Endothelial cell of umbilical vein (primary cell): Measurements from ENCODE around the gene E2F4. TPM values are rescaled to one million over a fixed set of nuclear protein-coding genes. Genes with fewer than 3 reads are reported as not detected.

Source experiments
- BruUV-seq: library from RNA; stranded (reverse); fragments of 400-500 nt; replicated peaks from 2 replicates; lab custom pipeline; 2021; lab: Mats Ljungman, UMichigan
- CTCF ChIA-PET: fragments of 300-600, 350-600 bp; sonication (Branson Sonifier 250); formaldehyde crosslinking; loops from one replicate; lab custom pipeline; 2021; ENCODE audit warnings: antibody characterized with exemption, inconsistent platforms; lab: Charles Lee
- POLR2A ChIA-PET: fragments of 300-600, 350-600 bp; sonication (Branson Sonifier 250); formaldehyde crosslinking; loops from one replicate; lab custom pipeline; 2021; ENCODE audit warnings: antibody characterized with exemption, inconsistent platforms; lab: Charles Lee
- DNase-seq: peaks from one replicate; pipeline ENCODE4 v3.0.0-alpha.2; 2011; ENCODE audit warnings: low read depth, low spot score
- FAIRE-seq: peaks from 2 replicates; lab custom pipeline; 2011; peaks lifted over from hg19 to GRCh38; lab: Jason Lieb, UNC
- H2AFZ ChIP-seq: 2 replicates; pipeline ENCODE4 v1.6.0; 2012; ENCODE audit warnings: low read depth, low read length, control low read depth, inconsistent platforms
- H3K27ac ChIP-seq: 2 replicates; pipeline ENCODE4 v1.5.1; 2011; ENCODE audit warnings: low read depth, mild to moderate bottlenecking, control low read depth, low read length, moderate library complexity; ENCODE audit not compliant: insufficient read depth
- H3K27me3 ChIP-seq, 2 experiments: 2 replicates each; pipeline versions ENCODE4 v1.6.0 to v1.6.1; 2011; ENCODE audit warnings: low read length in 2 of 2, mixed read lengths in 1 of 2; ENCODE audit not compliant: control insufficient read depth in 2 of 2, insufficient read depth in 2 of 2
- H3K36me3 ChIP-seq, 2 experiments: 2 replicates in 1 of 2; 3 replicates in 1 of 2; pipeline ENCODE4 v1.5.1; 2011; ENCODE audit warnings: low read length in 2 of 2, mild to moderate bottlenecking in 1 of 2, moderate library complexity in 1 of 2; ENCODE audit not compliant: control insufficient read depth in 2 of 2, insufficient read depth in 2 of 2; ENCODE audit errors: extremely low read depth in 1 of 2
- H3K4me1 ChIP-seq: 3 replicates; pipeline ENCODE4 v1.5.1; 2011; ENCODE audit warnings: mild to moderate bottlenecking, low read length; ENCODE audit not compliant: control insufficient read depth, insufficient read depth; ENCODE audit errors: extremely low read depth
- H3K4me2 ChIP-seq: 2 replicates; pipeline ENCODE4 v1.6.1; 2011; ENCODE audit warnings: low read length, control low read depth, mixed read lengths; ENCODE audit not compliant: insufficient read depth
- H3K4me3 ChIP-seq, 3 experiments: fragments of 200-600 bp in 1 of 3; sonication (generic), shearing (Covaris generic) in 1 of 3; replicated peaks in 1 of 3; 2 replicates each; pipeline ENCODE4 v1.5.1; 2011 to 2016; ENCODE audit warnings: control low read depth in 3 of 3, low read length in 3 of 3, mild to moderate bottlenecking in 2 of 3, inconsistent platforms in 1 of 3, low read depth in 1 of 3, moderate library complexity in 1 of 3; ENCODE audit not compliant: insufficient read depth in 1 of 3
- H3K79me2 ChIP-seq: 2 replicates; pipeline ENCODE4 v1.6.0; 2012; ENCODE audit warnings: low read length, inconsistent platforms; ENCODE audit not compliant: control insufficient read depth, insufficient read depth
- H3K9ac ChIP-seq: replicated peaks from 2 replicates; pipeline ENCODE3; 2011; ENCODE audit warnings: low read length, control low read depth; ENCODE audit not compliant: insufficient read depth; ENCODE audit errors: extremely low read depth
- H3K9me1 ChIP-seq: replicated peaks from 3 replicates; pipeline ENCODE4 v1.6.0; 2011; ENCODE audit warnings: mild to moderate bottlenecking, low read length; ENCODE audit not compliant: control insufficient read depth, insufficient read depth; ENCODE audit errors: extremely low read depth
- H3K9me3 ChIP-seq: replicated peaks from 2 replicates; pipeline ENCODE4 v1.5.1; 2012; ENCODE audit warnings: low read length, inconsistent platforms; ENCODE audit not compliant: control insufficient read depth, insufficient read depth
- H4K20me1 ChIP-seq: replicated peaks from 2 replicates; pipeline ENCODE3; 2011; ENCODE audit warnings: mild to moderate bottlenecking, low read length; ENCODE audit not compliant: control insufficient read depth, insufficient read depth; ENCODE audit errors: extremely low read depth
- CTCF ChIP-seq, 2 donors: IDR thresholded peaks; 1 replicate in 1 of 2; 2 replicates in 1 of 2; pipeline ENCODE4 v1.5.1; 2011; ENCODE audit warnings: low read length in 2 of 2, mild to moderate bottlenecking in 2 of 2, moderate library complexity in 2 of 2, control low read depth in 1 of 2, inconsistent platforms in 1 of 2, low read depth in 1 of 2; ENCODE audit not compliant: insufficient read depth in 1 of 2; ENCODE audit errors: extremely low read depth in 1 of 2
- FOS ChIP-seq: IDR thresholded peaks from 2 replicates; pipeline ENCODE4 v1.6.1; 2011; ENCODE audit warnings: mild to moderate bottlenecking, low read length, moderate library complexity, borderline replicate concordance; ENCODE audit not compliant: insufficient read depth
- GATA2 ChIP-seq: IDR thresholded peaks from 2 replicates; pipeline ENCODE4 v1.7.0; 2011; ENCODE audit warnings: low read depth, mild to moderate bottlenecking, moderate library complexity, mixed read lengths, low read length; ENCODE audit not compliant: insufficient read length, insufficient read depth
- JUN ChIP-seq: IDR thresholded peaks from 2 replicates; pipeline ENCODE4 v1.6.1; 2011; ENCODE audit warnings: borderline replicate concordance, low read depth; ENCODE audit not compliant: insufficient read length, insufficient read depth
- MAX ChIP-seq: IDR thresholded peaks from 2 replicates; pipeline ENCODE4 v1.6.1; 2011; ENCODE audit not compliant: insufficient read depth, insufficient read length
- MYC ChIP-seq: IDR thresholded peaks from one replicate; pipeline ENCODE4 v1.6.1; 2011; ENCODE audit warnings: mild to moderate bottlenecking, low read depth, low read length
- POLR2A ChIP-seq: IDR thresholded peaks from 2 replicates; pipeline ENCODE4 v1.6.1; 2012; ENCODE audit warnings: low read depth, mild to moderate bottlenecking, control low read depth, low read length
- POLR2AphosphoS5 ChIP-seq: IDR thresholded peaks from 2 replicates; pipeline ENCODE4 v1.6.1; 2012; ENCODE audit warnings: low read depth, mild to moderate bottlenecking, control low read depth, low read length, moderate library complexity; ENCODE audit not compliant: insufficient read depth
- dilution Hi-C: fragments of 300-500 bp; cut with MboI; formaldehyde crosslinking; loops from one replicate; pipeline ENCODE4 v1.15.0; 2019; ENCODE audit warnings: low sequenced_read_pairs; ENCODE audit not compliant: extremely low pct_ligation_motif_present
- intact Hi-C: fragments of 100-400 bp; cut with micrococcal nuclease; formaldehyde crosslinking; loops from one replicate; pipeline ENCODE4 v1.10.0; 2022
- polyA plus RNA-seq, 4 experiments: library from polyadenylated mRNA; depleted of rRNA in 3 of 4; stranded (reverse) in 3 of 4; unstranded in 1 of 4; fragments of >200 nt; gene quantifications; 2 replicates each; pipeline versions ENCODE4 v1.2.1 to v1.2.3, GENCODE V29; 2011 to 2012; ENCODE audit warnings: missing spikeins in 1 of 4
- total RNA-seq: library from RNA; stranded (reverse); gene quantifications from 2 replicates; pipeline ENCODE4 v1.2.3, GENCODE V29; 2021

The E2F4 gene
- total and polyA plus RNA-seq, 2 donors (not counting 3 experiments of a cell fraction or from before 2014, with no cell fraction given) = 112 to 168 TPM

GRCh38 chr16:67243481-67243880, 51.5 kb downstream of the E2F4 start:
- CTCF ChIA-PET = interaction anchor here (1.0 to 2.0 kb wide), 9 partner anchors 17 to 156 kb away, joined by 3 to 10 read pairs (median 6); partner anchors contain the start of gene TMEM208
- H3K79me2 ChIP-seq = peaks cover 51% of the 10 kb centered on the region
- no peaks in the 10 kb centered on the region for H3K9me3 ChIP-seq
- no TSS peak for BruUV-seq
- H3K9ac ChIP-seq = peak overlapping the region; percentile 49
- H2AFZ ChIP-seq = no peak overlapping the region
- dilution Hi-C loops (no loop called here), intact Hi-C loops (no loop called here)
- no peak for TF ChIP-seq MYC
- TF ChIP-seq POLR2AphosphoS5 = no peak
- no peak for TF ChIP-seq FOS
- TF ChIP-seq MAX = no peak
- TF ChIP-seq GATA2 = no peak
- TF ChIP-seq POLR2A = no peak
- TF ChIP-seq JUN = no peak
- no peak for TF ChIP-seq CTCF (IDR thresholded peaks at IDR 0.05; ENCODE audit: extremely low read depth in 1 of 2, insufficient read depth in 1 of 2, low read depth in 1 of 2, low read length in 2 of 2)
- FAIRE-seq (peak; percentile 63), DNase-seq (no peak)
- POLR2A ChIA-PET = interaction anchor here (1.9 kb wide), 1 partner anchor 27 kb away, joined by 6 read pairs; no protein-coding TSS in a partner anchor
- no peaks in the 10 kb centered on the region for H3K9me1 ChIP-seq
- peaks cover 60% of the 10 kb centered on the region for H3K4me1 ChIP-seq
- H3K27me3 ChIP-seq = no peaks in the 10 kb centered on the region
- H3K27ac ChIP-seq = peak overlapping the region; percentile 88
- no peak overlapping the region for H3K4me3 ChIP-seq
- peaks cover 0 to 15% of the 10 kb centered on the region in 2 experiments for H3K36me3 ChIP-seq
- peak overlapping the region; percentile 56 for H3K4me2 ChIP-seq
- no peaks in the 10 kb centered on the region for H4K20me1 ChIP-seq
